Trophoblast cell (in vitro differentiated cells and primary cell): ENCODE measurements around the gene OR2T4.

Experiments
- DNase-seq, 2 donors: peaks; one replicate each; pipeline ENCODE4 v3.0.0-alpha.2; 2016
- H2AFZ ChIP-seq: 2 replicates; pipeline ENCODE4 v1.6.1; 2013; ENCODE audit warnings: low read length, moderate library complexity, mild to moderate bottlenecking; ENCODE audit not compliant: insufficient read depth, poor library complexity
- H2AK5ac ChIP-seq: 2 replicates; pipeline ENCODE4 v1.6.1; 2013; ENCODE audit warnings: mild to moderate bottlenecking, low read length
- H2BK120ac ChIP-seq: 2 replicates; pipeline ENCODE4 v1.6.1; 2013; ENCODE audit warnings: low read length, mild to moderate bottlenecking, moderate library complexity; ENCODE audit not compliant: insufficient read depth, poor library complexity
- H2BK12ac ChIP-seq: 2 replicates; pipeline ENCODE4 v1.6.1; 2013; ENCODE audit warnings: mild to moderate bottlenecking, low read length, moderate library complexity
- H2BK5ac ChIP-seq: 2 replicates; pipeline ENCODE4 v1.6.1; 2013; ENCODE audit warnings: low read length, low read depth, moderate library complexity, mild to moderate bottlenecking; ENCODE audit not compliant: poor library complexity
- H3K14ac ChIP-seq: 2 replicates; pipeline ENCODE4 v1.6.1; 2013; ENCODE audit warnings: mild to moderate bottlenecking, low read length
- H3K18ac ChIP-seq: 2 replicates; pipeline ENCODE4 v1.6.1; 2013; ENCODE audit warnings: mild to moderate bottlenecking, low read length
- H3K23ac ChIP-seq: 2 replicates; pipeline ENCODE4 v1.6.1; 2013; ENCODE audit warnings: low read length
- H3K27ac ChIP-seq: 2 replicates; pipeline ENCODE4 v1.5.1; 2013; ENCODE audit warnings: low read depth, mild to moderate bottlenecking, inconsistent platforms, low read length, moderate library complexity
- H3K27me3 ChIP-seq: 2 replicates; pipeline ENCODE4 v1.6.1; 2013; ENCODE audit warnings: inconsistent platforms, mild to moderate bottlenecking, low read length, moderate library complexity; ENCODE audit not compliant: insufficient read depth
- H3K36me3 ChIP-seq, 2 experiments: 1 replicate in 1 of 2; 2 replicates in 1 of 2; pipeline ENCODE4 v1.6.1; 2013; ENCODE audit warnings: low read length in 2 of 2, mild to moderate bottlenecking in 2 of 2, moderate library complexity in 1 of 2; ENCODE audit not compliant: insufficient read depth in 2 of 2, control insufficient read depth in 1 of 2
- H3K4ac ChIP-seq: 2 replicates; pipeline ENCODE4 v1.6.1; 2013; ENCODE audit warnings: low read depth, mild to moderate bottlenecking, low read length, moderate library complexity
- H3K4me1 ChIP-seq, 2 experiments: 1 replicate in 1 of 2; 2 replicates in 1 of 2; pipeline ENCODE4 v1.6.1; 2013; ENCODE audit warnings: low read length in 2 of 2, mild to moderate bottlenecking in 2 of 2, moderate library complexity in 1 of 2; ENCODE audit not compliant: insufficient read depth in 2 of 2, control insufficient read depth in 1 of 2
- H3K4me2 ChIP-seq: 2 replicates; pipeline ENCODE4 v1.6.1; 2013; ENCODE audit warnings: inconsistent platforms, mild to moderate bottlenecking, low read length, moderate library complexity
- H3K4me3 ChIP-seq: 2 replicates; pipeline ENCODE4 v1.5.1; 2013; ENCODE audit warnings: mild to moderate bottlenecking, low read depth, low read length, inconsistent platforms
- H3K79me1 ChIP-seq: one replicate; pipeline ENCODE4 v1.6.1; 2013; ENCODE audit warnings: low read length
- H3K79me2 ChIP-seq: 2 replicates; pipeline ENCODE4 v1.6.1; 2013; ENCODE audit warnings: low read length, mild to moderate bottlenecking; ENCODE audit not compliant: control insufficient read depth, insufficient read depth, poor library complexity
- H3K9ac ChIP-seq: 2 replicates; pipeline ENCODE4 v1.6.1; 2013; ENCODE audit warnings: mild to moderate bottlenecking, low read length
- H3K9me3 ChIP-seq: 2 replicates; pipeline ENCODE4 v1.6.1; 2013; ENCODE audit warnings: low read depth, mild to moderate bottlenecking, control low read depth, inconsistent platforms, low read length; ENCODE audit not compliant: insufficient read depth
- H4K12ac ChIP-seq: 2 replicates; pipeline ENCODE4 v1.6.1; 2013; ENCODE audit warnings: low read depth, mild to moderate bottlenecking, low read length, moderate library complexity
- H4K8ac ChIP-seq: 2 replicates; pipeline ENCODE4 v1.6.1; 2013; ENCODE audit warnings: low read depth, mild to moderate bottlenecking, low read length, moderate library complexity
- H4K91ac ChIP-seq: one replicate; pipeline ENCODE4 v1.6.1; 2013; ENCODE audit warnings: low read depth, mild to moderate bottlenecking, low read length, moderate library complexity
- WGBS: extraction: QIAGEN DNeasy Blood & Tissue Kit; methylation state at CpG from one replicate; pipeline ENCODE4 v1.1.7; 2013; ENCODE audit warnings: missing lambda C conversion rate; ENCODE audit not compliant: insufficient read length, insufficient coverage; ENCODE audit errors: extremely low coverage; 5-methylcytosine and 5-hydroxymethylcytosine counted together

Gene OR2T4

GRCh38 chr1:248388426-248388825 is 27.0 kb downstream of the OR2T4 start:
- no peak overlapping the region for H2BK5ac ChIP-seq
- H3K36me3 ChIP-seq, result no peaks in the 10 kb centered on the region
- H2AFZ ChIP-seq, result no peak overlapping the region
- H4K8ac ChIP-seq, result no peak overlapping the region
- H2AK5ac ChIP-seq, result no peak overlapping the region
- H3K23ac ChIP-seq, result no peak overlapping the region
- H2BK120ac ChIP-seq, result no peak overlapping the region
- no peak overlapping the region for H3K9ac ChIP-seq
- H3K9me3 ChIP-seq, result peaks cover 12% of the 10 kb centered on the region
- H4K12ac ChIP-seq, result no peak overlapping the region
- no peak for DNase-seq
- no peak overlapping the region for H3K14ac ChIP-seq
- no peak overlapping the region for H3K4me3 ChIP-seq
- no peak overlapping the region for H3K4me2 ChIP-seq
- H4K91ac ChIP-seq, result no peak overlapping the region
- no peaks in the 10 kb centered on the region for H3K27me3 ChIP-seq
- H3K18ac ChIP-seq, result no peak overlapping the region
- H3K4me1 ChIP-seq, result no peaks in the 10 kb centered on the region
- no peak overlapping the region for H2BK12ac ChIP-seq
- no peak overlapping the region for H3K4ac ChIP-seq
- WGBS, result no CpG with 5 or more reads among the region's 2 CpGs
- H3K79me2 ChIP-seq, result no peaks in the 10 kb centered on the region
- H3K27ac ChIP-seq, result no peak overlapping the region
- no peaks in the 10 kb centered on the region for H3K79me1 ChIP-seq

DNA sequence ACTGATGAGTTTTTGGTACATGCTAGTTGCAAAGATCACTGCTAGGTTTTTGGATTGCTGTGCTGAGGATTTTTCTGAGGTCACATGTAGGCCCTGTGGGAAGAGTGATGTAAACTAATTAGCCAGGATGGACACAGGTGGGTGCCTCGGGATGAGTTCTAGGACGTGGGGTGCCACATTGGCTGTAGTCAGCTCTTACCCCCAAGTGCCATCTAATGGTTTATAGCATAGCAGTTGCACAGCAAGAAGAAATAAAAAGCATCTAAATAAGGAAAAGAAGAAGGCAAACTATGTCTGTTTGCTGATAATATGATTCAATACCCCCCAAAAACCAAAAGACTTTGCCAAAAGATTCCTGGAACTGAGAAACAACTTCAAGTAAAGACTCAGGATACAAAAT is 31.6 kb downstream of the OR2T4 start:
- Histone ChIP-seq H3K4ac (no peak overlapping the region), H2BK120ac (no peak overlapping the region), H3K79me2 (no peaks in the 10 kb centered on the region), H3K27me3 (no peaks in the 10 kb centered on the region), H3K79me1 (no peaks in the 10 kb centered on the region), H3K9ac (no peak overlapping the region), H3K36me3 (no peaks in the 10 kb centered on the region), H3K4me2 (no peak overlapping the region), H3K27ac (no peak overlapping the region), H3K14ac (no peak overlapping the region), H2BK5ac (no peak overlapping the region), H2AK5ac (no peak overlapping the region), H4K91ac (no peak overlapping the region), H2AFZ (no peak overlapping the region), H3K4me1 (no peaks in the 10 kb centered on the region), H3K4me3 (no peak overlapping the region), H3K9me3 (peaks cover 6% of the 10 kb centered on the region), H3K18ac (no peak overlapping the region), H3K23ac (no peak overlapping the region), H4K12ac (no peak overlapping the region), H4K8ac (no peak overlapping the region), H2BK12ac (no peak overlapping the region)
- DNase-seq, result no peak
- whole genome bisulfite sequencing, result no CpG with 5 or more reads among the region's 2 CpGs

DNA sequence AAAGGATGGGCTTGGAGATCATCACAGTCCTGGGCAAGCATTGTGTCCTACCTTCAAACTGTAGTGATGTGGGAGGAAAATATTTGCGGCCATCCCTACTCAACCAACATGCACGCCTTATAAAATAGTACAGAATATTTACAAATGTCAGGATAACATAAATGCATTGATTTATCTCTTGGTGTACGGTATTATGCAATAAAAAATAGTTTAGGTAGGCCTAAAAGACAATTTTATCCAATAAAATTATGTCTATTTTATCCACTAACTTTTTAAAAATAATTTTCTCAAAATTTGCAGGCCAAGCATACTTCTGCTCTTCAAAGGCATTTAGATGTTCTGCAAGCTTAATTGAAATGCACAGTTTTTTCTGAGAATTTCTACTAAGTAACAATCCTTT is 41.3 kb downstream of the OR2T4 start, which contains the start of gene OR2T1:
TSS of gene OR2T1 (plus strand) at position 301 of the 400 bp plus-strand sequence. CDS start 3,100 bp downstream, outside the sequence.
- Histone ChIP-seq H3K27ac (no peak within 1 kb of the TSS), H4K12ac (no peak within 1 kb of the TSS), H3K18ac (no peak within 1 kb of the TSS), H3K4me1 (no peaks in the 10 kb centered on the region), H3K9ac (no peak within 1 kb of the TSS), H3K4me2 (no peak within 1 kb of the TSS), H2BK12ac (no peak within 1 kb of the TSS), H2BK120ac (no peak within 1 kb of the TSS), H3K4me3 (no peak within 1 kb of the TSS), H2AFZ (no peak within 1 kb of the TSS), H3K9me3 (peaks cover 16% of the 10 kb centered on the region), H3K79me2 (no peaks in the 10 kb centered on the region), H3K79me1 (no peaks in the 10 kb centered on the region), H3K4ac (no peak within 1 kb of the TSS), H3K23ac (no peak within 1 kb of the TSS), H3K36me3 (no peaks in the 10 kb centered on the region), H4K8ac (no peak within 1 kb of the TSS), H3K14ac (no peak within 1 kb of the TSS), H3K27me3 (no peaks in the 10 kb centered on the region), H4K91ac (no peak within 1 kb of the TSS), H2AK5ac (no peak within 1 kb of the TSS), H2BK5ac (no peak within 1 kb of the TSS)
- no CpG with 5 or more reads among the region's 3 CpGs for WGBS
- no peak for DNase-seq

GRCh38 chr1:248404024-248404423 is 42.6 kb downstream of the OR2T4 start:
- no peak overlapping the region for H3K23ac ChIP-seq
- no peaks in the 10 kb centered on the region for H3K36me3 ChIP-seq
- H4K12ac ChIP-seq, result no peak overlapping the region
- H2AFZ ChIP-seq, result no peak overlapping the region
- WGBS, result no CpG with 5 or more reads among the region's 6 CpGs
- H2BK12ac ChIP-seq, result no peak overlapping the region
- no peak overlapping the region for H3K14ac ChIP-seq
- H3K18ac ChIP-seq, result no peak overlapping the region
- peak in 1 of 2 donors; percentile 6 for DNase-seq
- no peaks in the 10 kb centered on the region for H3K27me3 ChIP-seq
- H3K79me1 ChIP-seq, result no peaks in the 10 kb centered on the region
- no peak overlapping the region for H3K27ac ChIP-seq
- H3K9ac ChIP-seq, result no peak overlapping the region
- no peak overlapping the region for H4K8ac ChIP-seq
- no peaks in the 10 kb centered on the region for H3K79me2 ChIP-seq
- no peak overlapping the region for H2AK5ac ChIP-seq
- H3K4me3 ChIP-seq, result no peak overlapping the region
- no peak overlapping the region for H3K4ac ChIP-seq
- no peak overlapping the region for H2BK120ac ChIP-seq
- H2BK5ac ChIP-seq, result no peak overlapping the region
- H3K4me2 ChIP-seq, result no peak overlapping the region
- no peaks in the 10 kb centered on the region for H3K4me1 ChIP-seq
- H4K91ac ChIP-seq, result no peak overlapping the region
- peaks cover 14% of the 10 kb centered on the region for H3K9me3 ChIP-seq
